GM18526 (cell line): ENCODE measurements around the gene SOST.
A peak's percentile ranks its signal among the peaks of the same experiment; 100 is the strongest.

Source experiments
- POLR2A ChIP-seq: IDR thresholded peaks from 3 replicates; pipeline ENCODE4 v1.6.1; 2011; ENCODE audit not compliant: insufficient read length; ENCODE audit errors: extremely low read depth

The SOST gene

DNA sequence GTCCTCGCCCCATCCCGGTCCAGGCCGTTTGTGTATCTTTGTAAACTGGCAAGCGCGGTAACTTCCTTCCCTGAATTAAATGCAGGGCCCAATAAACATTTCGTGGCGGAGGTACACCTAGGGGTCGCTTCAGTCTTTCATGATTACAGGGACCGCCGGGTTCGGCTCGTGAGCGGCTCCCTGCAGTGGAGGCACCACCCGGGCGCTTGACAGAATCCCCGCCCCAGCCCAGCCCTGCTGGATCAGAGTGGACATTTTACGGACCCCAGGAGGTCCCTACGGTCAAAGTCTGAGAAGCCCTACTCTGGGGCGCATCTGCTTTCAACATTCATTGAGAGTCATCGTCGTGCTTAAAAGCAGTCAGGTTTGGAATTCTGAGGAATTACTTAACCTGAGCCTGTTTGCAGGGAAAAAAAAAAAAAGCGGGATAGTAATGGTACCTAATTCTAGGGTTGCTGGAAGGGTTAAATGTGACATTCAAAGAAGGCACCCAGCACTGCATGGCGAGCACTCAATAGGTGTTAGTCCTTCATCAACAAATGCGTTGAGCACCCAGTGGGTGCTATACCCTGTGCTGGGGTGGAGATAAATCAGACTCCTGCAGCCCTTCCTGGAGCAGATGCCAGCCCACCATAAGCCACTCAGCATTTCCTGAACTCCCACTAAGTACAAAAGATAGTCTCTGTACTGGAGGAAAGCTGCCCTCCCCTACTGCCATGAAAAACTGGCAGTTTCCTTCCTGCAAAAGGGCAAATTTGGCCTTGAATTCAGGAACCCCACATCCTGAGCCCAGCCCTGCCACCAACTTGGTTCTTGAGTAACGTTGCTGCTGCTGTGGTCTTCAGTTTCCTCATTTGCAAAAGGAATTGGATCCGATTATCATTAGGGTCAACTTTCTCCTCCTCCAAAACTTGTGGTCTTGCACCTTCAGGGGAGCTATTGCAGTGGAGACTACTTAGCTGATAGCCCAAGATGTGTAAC is 20.8 kb upstream of the SOST start:
- no peak for TF ChIP-seq POLR2A

DNA sequence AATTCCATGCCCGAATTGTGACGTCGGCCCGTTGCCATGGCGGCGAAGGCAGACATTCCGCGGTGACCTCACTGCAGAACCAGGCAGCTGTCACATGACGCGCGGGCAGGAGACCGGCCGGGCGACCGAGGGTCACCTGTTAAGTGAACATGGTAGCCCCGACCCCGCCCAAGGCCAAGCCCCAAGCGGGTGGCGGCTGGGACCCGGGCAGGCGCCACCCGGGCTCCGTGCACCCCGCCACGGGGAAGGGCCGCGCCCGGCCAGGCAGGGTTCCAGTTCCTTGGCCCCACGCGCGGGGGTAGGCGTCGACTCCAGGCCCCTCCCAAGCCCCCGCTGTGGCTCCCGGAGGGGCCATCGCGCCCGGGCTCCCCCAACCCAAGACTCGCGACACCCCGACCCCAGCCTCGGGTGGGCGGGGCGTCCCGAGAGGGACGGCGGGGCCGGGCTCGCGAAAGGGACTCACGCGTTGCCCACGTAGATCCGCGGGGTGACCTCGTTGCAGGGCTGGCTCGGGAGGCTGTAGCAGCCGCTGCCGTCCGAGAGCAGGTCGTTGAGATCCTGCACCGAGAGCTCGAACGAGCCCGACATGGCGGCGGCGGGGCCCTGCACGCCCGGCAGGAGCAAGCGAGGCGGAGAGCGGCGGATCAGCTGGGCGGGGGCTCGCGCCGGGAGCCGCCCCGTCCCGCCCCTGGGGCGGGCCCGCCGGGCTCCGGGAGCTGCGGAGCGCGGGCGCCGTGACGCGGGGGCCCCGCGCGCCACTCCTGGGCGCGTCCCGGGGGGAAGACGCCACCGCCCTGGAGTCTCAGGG is 19.9 kb upstream of the SOST start, which contains the start of gene DUSP3:
Gene DUSP3 (minus strand): TSS at position 641 of the 808 bp plus-strand sequence. CDS start 53 bp downstream, at position 588.
- peak; percentile 59 for TF ChIP-seq POLR2A

DNA sequence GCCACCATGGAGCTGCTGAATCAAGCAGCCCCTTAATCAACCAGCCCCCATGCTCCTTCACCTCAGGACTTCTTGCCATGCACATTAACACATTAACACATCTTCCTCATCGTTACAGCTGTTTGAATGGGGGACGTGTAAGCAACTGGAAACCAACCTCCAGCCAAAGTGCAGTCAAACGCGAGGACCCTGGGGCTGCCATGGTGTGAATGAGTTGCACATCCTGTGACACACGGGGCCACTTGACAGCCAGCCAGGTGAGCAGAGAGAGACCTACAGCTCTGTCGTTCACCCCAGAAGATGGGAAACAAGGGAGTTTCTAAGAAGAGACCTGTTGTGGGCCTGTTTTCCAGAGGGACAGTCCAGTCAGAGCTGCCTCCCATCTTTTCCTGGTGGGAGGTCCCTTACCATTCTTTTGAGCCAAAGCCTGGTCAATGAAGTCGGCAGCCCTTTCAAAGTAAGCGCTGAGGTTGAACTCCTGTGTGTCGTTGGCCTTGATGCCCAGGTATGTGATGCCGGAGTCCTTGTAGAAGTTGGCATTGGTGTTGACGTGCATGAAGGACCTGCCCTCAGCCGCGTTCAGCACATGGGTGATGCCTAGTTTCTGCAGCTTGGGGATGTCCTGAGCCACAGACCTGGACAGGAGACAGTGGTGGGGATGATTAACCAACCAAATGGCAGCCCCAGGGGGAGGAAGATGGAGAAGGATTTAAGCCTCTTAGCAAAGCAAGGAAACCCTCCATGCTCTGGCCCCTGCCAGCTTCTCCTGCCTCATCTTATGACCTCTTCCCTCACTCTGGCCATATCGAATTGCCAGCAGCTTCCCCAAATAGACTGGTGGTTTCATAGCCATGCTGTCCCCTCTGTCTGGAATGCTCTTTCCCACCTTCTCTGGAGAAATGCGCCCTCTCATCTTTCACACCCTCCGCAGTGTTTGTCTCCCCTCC is 16.0 kb upstream of the SOST start:
- TF ChIP-seq POLR2A: no peak

DNA sequence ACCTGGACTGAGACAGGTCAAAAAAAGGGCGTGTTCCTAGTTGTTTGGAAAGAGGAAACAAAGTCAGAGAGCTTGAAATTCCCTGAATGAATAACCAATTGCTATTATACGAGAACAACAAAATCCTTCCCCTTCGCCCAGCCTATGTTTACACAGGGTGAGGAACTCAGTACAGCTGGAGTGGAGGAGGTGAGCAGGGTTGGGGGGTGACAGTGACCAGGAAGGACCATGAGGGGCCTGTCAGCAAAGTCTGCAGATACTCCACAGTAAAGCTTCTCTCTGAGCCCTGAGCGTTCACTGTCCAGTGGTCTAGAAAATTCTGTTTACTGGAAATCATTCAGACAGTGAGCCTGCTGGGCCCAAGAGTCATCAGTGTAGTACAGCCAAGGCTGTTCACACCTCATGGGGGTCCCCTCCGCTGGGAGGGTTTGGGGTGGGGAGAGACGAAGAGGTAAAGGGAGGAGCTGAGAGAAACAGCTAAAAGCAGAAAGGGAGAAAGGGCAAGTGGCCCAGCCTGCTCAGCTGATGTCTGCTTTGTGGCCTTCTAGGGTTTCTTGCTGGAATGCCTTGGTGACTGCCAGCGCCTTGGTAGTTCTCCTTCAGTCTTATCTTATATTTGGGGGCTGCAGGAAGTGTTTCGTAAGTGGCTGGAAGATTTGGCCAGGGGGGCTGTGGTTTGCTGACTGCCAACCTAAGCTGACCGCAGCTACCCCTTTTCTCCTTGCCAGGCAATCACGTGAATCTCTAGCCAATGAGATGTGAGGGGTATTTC is 14.5 kb upstream of the SOST start:
- no peak for TF ChIP-seq POLR2A

DNA sequence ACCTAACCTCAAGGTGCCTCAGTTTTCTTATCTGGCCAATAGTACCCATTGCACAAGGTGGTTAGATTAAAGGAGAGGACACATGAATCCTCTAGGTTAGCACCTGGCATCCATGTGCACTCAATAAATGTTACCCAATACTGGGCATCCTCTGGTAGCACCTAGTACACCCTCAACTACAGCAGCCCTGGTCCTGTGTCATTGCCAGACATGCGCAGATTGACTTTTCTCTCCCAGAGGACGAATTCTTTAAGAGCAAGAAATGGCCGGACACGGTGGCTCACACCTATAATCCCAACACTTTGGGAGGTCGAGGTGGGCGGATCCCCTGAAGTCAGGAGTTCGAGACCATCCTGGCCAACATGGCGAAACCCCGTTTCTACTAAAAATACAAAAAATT is 12.9 kb upstream of the SOST start:
- no peak for TF ChIP-seq POLR2A

DNA sequence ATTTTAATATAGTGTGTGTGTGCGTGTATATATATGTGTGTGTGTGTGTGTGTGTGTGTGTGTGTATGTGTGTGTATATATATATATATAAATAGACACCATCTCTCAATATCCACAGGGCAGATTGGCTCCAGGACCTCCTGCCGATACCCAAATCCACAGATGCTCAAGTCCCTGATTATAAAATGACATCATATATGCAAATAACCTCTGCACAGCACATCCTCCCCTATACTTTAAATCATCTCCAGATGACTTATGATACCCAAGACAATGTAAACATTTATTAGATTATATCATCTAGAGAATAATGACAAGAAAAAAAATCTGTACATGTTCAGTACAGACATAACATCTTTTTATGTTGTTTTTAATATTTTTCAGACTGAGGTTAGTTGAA is 12.4 kb upstream of the SOST start:
- no peak for TF ChIP-seq POLR2A

DNA sequence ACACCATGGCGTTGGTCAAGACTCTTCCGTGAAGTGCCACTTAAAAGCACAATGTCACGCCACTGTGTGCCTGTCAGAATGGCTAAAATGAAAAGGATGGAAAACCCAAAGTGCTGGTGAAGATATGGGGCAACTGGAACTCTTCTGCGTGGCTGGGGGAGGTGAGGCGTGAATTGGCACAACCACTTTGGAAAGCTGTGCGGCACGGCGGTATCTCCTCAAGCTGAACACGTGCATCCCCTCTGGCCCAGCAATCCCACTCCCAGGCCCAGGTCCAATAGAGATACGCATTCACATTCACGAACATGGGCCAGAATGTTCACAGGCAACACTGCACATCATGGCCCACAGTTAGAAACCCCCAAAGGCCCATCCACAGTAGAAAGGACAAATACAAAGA is 11.3 kb upstream of the SOST start:
- TF ChIP-seq POLR2A: no peak

DNA sequence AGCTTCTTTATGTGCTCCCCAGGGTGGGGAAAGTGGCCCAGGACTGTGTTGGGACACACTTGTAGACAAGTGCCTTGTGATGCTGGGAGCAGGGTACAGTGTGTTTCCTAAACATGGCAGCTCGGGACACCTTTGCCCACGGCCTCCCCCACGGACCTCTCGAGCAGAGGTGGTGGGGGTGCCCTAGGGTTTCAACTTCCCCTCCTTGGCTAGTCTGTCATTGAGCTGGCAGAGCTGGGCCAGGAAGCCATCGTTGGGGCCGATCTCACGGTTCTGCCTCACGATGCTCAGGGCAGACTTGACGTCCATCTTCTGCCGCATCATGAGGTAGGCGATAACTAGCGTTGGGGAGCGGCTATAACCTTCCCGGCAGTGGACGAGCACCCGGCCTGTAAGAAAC is 10.8 kb upstream of the SOST start:
- TF ChIP-seq POLR2A: no peak

DNA sequence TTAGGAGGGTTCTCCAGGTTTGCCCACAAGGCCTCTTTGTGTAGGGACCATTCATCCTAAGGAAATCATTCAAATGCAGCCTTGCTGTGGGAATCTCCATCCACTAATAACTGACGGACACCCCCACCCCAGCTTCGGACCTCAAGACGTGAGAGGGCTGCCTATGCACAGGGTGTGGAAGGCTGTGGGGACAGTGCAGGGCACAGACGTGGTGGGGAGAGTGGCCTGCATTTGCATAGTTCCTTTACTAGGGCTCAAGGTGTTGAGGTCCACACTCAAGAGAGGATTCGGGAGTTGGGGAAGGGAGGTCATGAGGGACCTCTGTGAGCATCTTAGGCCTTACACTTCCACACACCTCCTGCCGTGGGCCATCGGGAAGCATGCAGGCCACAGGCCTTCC is 10.4 kb upstream of the SOST start:
- no peak for TF ChIP-seq POLR2A

DNA sequence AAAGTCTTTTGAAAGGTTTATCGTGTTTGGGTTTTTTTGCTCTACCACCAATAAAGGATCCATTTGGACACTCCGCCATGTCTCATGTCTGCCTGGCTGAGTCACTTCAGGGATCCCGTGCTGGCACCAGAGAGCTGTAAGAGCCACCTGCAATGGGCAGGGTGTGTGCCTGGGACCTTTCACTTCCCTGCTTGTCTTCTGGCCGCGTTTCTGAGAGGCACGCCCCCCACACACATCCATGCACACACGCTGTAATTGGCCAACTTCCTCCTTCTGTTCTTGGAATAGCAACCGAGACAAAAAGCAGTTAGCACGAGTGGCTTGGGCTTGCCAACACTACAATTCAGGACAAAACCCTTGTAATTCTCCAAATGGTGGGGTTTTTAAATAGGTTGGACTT is 9.8 kb upstream of the SOST start:
- TF ChIP-seq POLR2A: no peak

DNA sequence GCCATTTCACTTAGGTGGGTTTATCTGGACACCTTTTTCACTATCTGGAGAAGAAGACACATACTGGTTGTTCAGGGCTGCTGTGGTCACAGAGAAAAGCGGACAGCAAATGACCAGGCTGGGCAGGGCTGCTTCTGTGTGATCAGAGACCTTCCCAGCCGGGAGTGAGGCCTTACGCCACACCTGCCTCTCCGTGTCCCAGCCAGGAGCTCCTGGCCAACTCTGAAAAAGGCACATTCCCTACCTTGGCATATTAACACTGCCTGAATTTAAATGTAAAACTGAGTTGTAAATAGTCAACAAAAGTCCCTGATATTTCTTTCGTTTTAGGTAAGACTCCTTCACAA is 9.1 kb upstream of the SOST start:
- TF ChIP-seq POLR2A: no peak

DNA sequence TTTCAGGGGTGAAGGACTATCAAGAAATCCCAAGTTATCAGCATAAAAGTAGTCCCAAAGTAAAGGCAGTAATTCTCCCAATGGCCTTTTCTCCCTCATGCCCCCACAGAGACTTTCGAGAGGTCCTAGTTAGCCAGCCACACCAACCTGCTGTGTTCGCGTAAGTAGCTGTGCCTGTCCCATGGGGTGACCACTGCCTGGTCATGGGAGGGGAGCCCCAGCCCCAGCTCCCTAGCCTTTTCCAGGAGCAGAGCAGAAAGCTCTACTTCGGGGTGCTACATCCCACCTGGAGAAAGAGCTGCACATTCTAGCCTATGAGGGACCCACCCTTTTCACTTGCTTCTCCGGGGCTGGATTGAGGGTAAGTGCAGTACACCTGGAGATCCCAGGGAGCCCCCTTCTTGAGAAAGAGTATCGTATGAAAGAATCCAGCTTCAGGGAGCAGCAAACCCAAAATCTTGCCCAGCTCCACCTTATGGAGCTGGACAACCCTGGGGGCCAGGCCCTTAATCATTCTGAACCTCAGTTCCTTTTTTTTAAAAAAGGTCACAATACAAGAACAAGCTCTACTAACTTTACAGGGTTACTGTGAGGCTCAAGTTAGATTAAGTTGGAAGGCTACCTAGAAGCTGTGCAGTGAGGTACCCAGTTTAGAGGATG is 8.6 kb upstream of the SOST start:
- TF ChIP-seq POLR2A: no peak

DNA sequence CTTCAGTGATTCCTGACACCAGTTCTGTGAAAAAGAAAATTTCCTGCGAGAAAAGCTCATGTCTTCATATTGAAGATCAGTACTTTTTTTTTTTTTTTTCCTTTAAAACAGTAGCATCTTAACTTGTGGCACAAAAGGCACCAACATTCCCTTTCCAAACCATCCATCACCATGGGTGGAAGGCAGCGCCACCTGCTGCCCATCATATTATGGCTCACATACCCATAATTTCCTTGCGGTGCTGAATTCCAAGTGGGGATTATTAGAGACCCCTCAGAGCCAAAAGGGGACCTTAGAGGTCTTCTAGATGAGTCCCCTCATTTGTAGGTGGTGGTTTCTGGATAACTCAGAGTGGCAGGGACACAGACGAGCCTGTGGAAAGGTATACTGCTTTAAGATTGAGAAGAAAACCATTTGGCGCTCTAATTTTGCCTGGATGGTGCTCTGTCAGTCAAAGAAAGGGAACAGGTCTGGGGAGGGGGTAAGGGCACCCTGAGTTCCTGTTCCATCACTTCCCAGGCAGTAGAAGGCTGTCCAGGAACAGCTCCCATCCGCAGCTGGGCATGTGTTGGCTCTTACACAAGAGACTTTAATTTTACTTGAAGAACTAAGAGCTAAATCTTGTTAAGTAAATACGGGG is 7.9 kb upstream of the SOST start:
- no peak for TF ChIP-seq POLR2A
